Measurements from ENCODE around the gene CIAO2B.

CIAO2B gene

GRCh38 chr16:66888647-66889615 is 45.3 kb downstream of the CIAO2B start:
- no peaks in the 10 kb centered on the region for H3K9me2 ChIP-seq (ENCODE audit: low read depth, low read length)
- no peak overlapping the region for H3K27ac ChIP-seq (ENCODE audit: low read depth, low read length, poor library complexity, severe bottlenecking)
- TF ChIP-seq CTCF (IDR thresholded peaks at IDR 0.05; ENCODE audit: low read length) (no peak), EZH2 (IDR thresholded peaks at IDR 0.05; ENCODE audit: borderline replicate concordance, low read length) (no peak)
- H3K9me3 ChIP-seq (ENCODE audit: low read length), result no peaks in the 10 kb centered on the region
- H3K27me3 ChIP-seq (ENCODE audit: insufficient read depth, low read length), result no peaks in the 10 kb centered on the region
- no peaks in the 10 kb centered on the region for H3K4me1 ChIP-seq (ENCODE audit: insufficient read depth, low read length, severe bottlenecking)
- H2AFZ ChIP-seq (ENCODE audit: low read length), result no peak overlapping the region
- H3K4me2 ChIP-seq (ENCODE audit: low read length), result no peak overlapping the region
- no peaks in the 10 kb centered on the region for H4K20me1 ChIP-seq (ENCODE audit: insufficient read depth, low read length)
- no peak overlapping the region for H3K9ac ChIP-seq (ENCODE audit: low read length)
- H3K79me2 ChIP-seq (ENCODE audit: insufficient read depth, low read length), result no peaks in the 10 kb centered on the region
- peaks cover 33% of the 10 kb centered on the region for H3K36me3 ChIP-seq (ENCODE audit: insufficient read depth, low read length)
- no peaks in the 10 kb centered on the region for H3F3A ChIP-seq (ENCODE audit: insufficient read depth, low read length)
- no peak overlapping the region for H3K4me3 ChIP-seq (ENCODE audit: low read depth, low read length, poor library complexity, severe bottlenecking)

GRCh38 chr16:66886914-66887313 is 47.3 kb downstream of the CIAO2B start:
- H3K4me1 ChIP-seq (ENCODE audit: insufficient read depth, low read length, severe bottlenecking), result peaks cover 2% of the 10 kb centered on the region
- no peak overlapping the region for H3K4me3 ChIP-seq (ENCODE audit: low read depth, low read length, poor library complexity, severe bottlenecking)
- H3K79me2 ChIP-seq (ENCODE audit: insufficient read depth, low read length), result no peaks in the 10 kb centered on the region
- no peaks in the 10 kb centered on the region for H4K20me1 ChIP-seq (ENCODE audit: insufficient read depth, low read length)
- H3K9ac ChIP-seq (ENCODE audit: low read length), result no peak overlapping the region
- no peak for TF ChIP-seq CTCF (IDR thresholded peaks at IDR 0.05; ENCODE audit: low read length)
- TF ChIP-seq EZH2 (IDR thresholded peaks at IDR 0.05; ENCODE audit: borderline replicate concordance, low read length), result no peak
- no peaks in the 10 kb centered on the region for H3K27me3 ChIP-seq (ENCODE audit: insufficient read depth, low read length)
- no peaks in the 10 kb centered on the region for H3K9me2 ChIP-seq (ENCODE audit: low read depth, low read length)
- no peak overlapping the region for H3K27ac ChIP-seq (ENCODE audit: low read depth, low read length, poor library complexity, severe bottlenecking)
- no peaks in the 10 kb centered on the region for H3K9me3 ChIP-seq (ENCODE audit: low read length)
- no peaks in the 10 kb centered on the region for H3F3A ChIP-seq (ENCODE audit: insufficient read depth, low read length)
- H3K4me2 ChIP-seq (ENCODE audit: low read length), result no peak overlapping the region
- peaks cover 33% of the 10 kb centered on the region for H3K36me3 ChIP-seq (ENCODE audit: insufficient read depth, low read length)
- no peak overlapping the region for H2AFZ ChIP-seq (ENCODE audit: low read length)

GRCh38 chr16:66886321-66886720 is 47.9 kb downstream of the CIAO2B start:
- Histone ChIP-seq H3K36me3 (ENCODE audit: insufficient read depth, low read length) (peaks cover 33% of the 10 kb centered on the region), H3K79me2 (ENCODE audit: insufficient read depth, low read length) (no peaks in the 10 kb centered on the region), H3K9me2 (ENCODE audit: low read depth, low read length) (no peaks in the 10 kb centered on the region), H2AFZ (ENCODE audit: low read length) (no peak overlapping the region), H3F3A (ENCODE audit: insufficient read depth, low read length) (no peaks in the 10 kb centered on the region), H3K4me1 (ENCODE audit: insufficient read depth, low read length, severe bottlenecking) (peaks cover 8% of the 10 kb centered on the region), H4K20me1 (ENCODE audit: insufficient read depth, low read length) (no peaks in the 10 kb centered on the region), H3K9me3 (ENCODE audit: low read length) (no peaks in the 10 kb centered on the region), H3K4me2 (ENCODE audit: low read length) (no peak overlapping the region), H3K27me3 (ENCODE audit: insufficient read depth, low read length) (no peaks in the 10 kb centered on the region), H3K27ac (ENCODE audit: low read depth, low read length, poor library complexity, severe bottlenecking) (no peak overlapping the region), H3K9ac (ENCODE audit: low read length) (no peak overlapping the region), H3K4me3 (ENCODE audit: low read depth, low read length, poor library complexity, severe bottlenecking) (no peak overlapping the region)
- TF ChIP-seq EZH2 (IDR thresholded peaks at IDR 0.05; ENCODE audit: borderline replicate concordance, low read length) (no peak), CTCF (IDR thresholded peaks at IDR 0.05; ENCODE audit: low read length) (no peak)

Measured in OCI-LY1 (cell line).